Prostate gland (tissue), 2 donors: ENCODE results near the gene C10orf67. TPM values are rescaled to one million over a fixed set of nuclear protein-coding genes. Genes with fewer than 3 reads are reported as not detected.

ENCODE experiments used
- DNase-seq: peaks from one replicate; pipeline ENCODE4 v3.0.0-alpha.2; 2019; ENCODE audit warnings: low spot score
- H3K27ac ChIP-seq, 2 donors: fragments of 200-600 bp; sonication (generic); 2 replicates each; pipeline ENCODE4 v1.5.1; 2017 to 2019
- H3K27me3 ChIP-seq: fragments of 200-600 bp; sonication (generic); replicated peaks from 2 replicates; pipeline ENCODE4 v1.5.1; 2019; ENCODE audit not compliant: insufficient read depth
- H3K36me3 ChIP-seq, 2 donors: fragments of 200-600 bp; sonication (generic); 1 replicate in 1 of 2; 2 replicates in 1 of 2; pipeline versions ENCODE4 v1.5.1 to v1.8.1; 2017 to 2019
- H3K4me1 ChIP-seq: fragments of 200-600 bp; sonication (generic); replicated peaks from 2 replicates; pipeline ENCODE4 v1.5.1; 2019
- H3K4me3 ChIP-seq, 2 donors: fragments of 200-600 bp; sonication (generic); 2 replicates each; pipeline ENCODE4 v1.5.1; 2017 to 2019
- H3K9me3 ChIP-seq: fragments of 200-600 bp; sonication (generic); 2 replicates; pipeline ENCODE4 v1.5.1; 2017
- POLR2A ChIP-seq: fragments of 450-650 bp; IDR thresholded peaks from one replicate; pipeline ENCODE4 v1.6.1; 2016; ENCODE audit warnings: antibody characterized with exemption, mild to moderate bottlenecking
- POLR2AphosphoS5 ChIP-seq: sonication (generic); formaldehyde crosslinking; IDR thresholded peaks from one replicate; pipeline ENCODE4 v1.6.1; 2017; ENCODE audit warnings: antibody characterized with exemption
- WGBS: methylation state at CpG from one replicate; pipeline ENCODE4 v1.1.5; 2018; 5-methylcytosine and 5-hydroxymethylcytosine counted together
- intact Hi-C: fragments of 100-400 bp; cut with DNase I; formaldehyde crosslinking; loops from one replicate; pipeline ENCODE4 v1.14.2; 2022
- total RNA-seq, 2 donors: library from RNA; depleted of rRNA; stranded (reverse); fragments of >200 nt; gene quantifications; one replicate each; pipeline ENCODE4 v1.1.0, GENCODE V29; 2016
- TF ChIP-seq, protein P1 (sequence below), 4 experiments: fragments of 200-600 bp in 2 of 4; fragments of 450-650 bp in 2 of 4; sonication (generic) in 2 of 4; IDR thresholded peaks; 1 replicate in 3 of 4; 2 replicates in 1 of 4; pipeline ENCODE4 v1.5.1; 2016 to 2019; ENCODE audit warnings: antibody characterized with exemption in 4 of 4, mild to moderate bottlenecking in 2 of 4, moderate library complexity in 2 of 4

C10orf67 gene
- total RNA-seq, 2 donors from 2014 or later = 1.0 TPM; not detected in 1

DNA sequence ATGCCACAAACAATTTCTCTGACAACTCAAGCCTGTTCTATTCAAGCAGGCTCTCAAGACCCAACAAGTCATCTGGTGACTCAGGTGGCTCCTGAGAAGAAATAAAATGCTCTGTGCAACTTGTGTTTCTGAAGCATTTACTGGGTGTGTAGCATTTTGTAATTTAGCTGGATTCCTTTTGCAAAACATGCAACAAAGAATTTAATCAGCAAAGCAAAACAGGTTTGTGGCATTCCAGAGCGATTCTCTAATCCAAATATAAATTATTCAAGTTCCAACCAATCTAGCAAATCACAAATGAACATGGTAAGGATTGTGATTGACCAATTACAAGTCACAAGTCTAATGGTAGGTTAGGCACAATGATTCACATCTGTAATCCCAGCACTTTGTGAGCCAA lies 39.8 kb upstream of the C10orf67 start:
- no peaks in the 10 kb centered on the region for H3K4me1 ChIP-seq
- 58% methylated on average over 1 of the region's 1 CpG for WGBS
- no peaks in the 10 kb centered on the region for H3K36me3 ChIP-seq
- no peak for DNase-seq
- H3K27ac ChIP-seq = no peak overlapping the region
- TF ChIP-seq POLR2AphosphoS5 (no peak), POLR2A (no peak)
- TF ChIP-seq, protein P1, sequence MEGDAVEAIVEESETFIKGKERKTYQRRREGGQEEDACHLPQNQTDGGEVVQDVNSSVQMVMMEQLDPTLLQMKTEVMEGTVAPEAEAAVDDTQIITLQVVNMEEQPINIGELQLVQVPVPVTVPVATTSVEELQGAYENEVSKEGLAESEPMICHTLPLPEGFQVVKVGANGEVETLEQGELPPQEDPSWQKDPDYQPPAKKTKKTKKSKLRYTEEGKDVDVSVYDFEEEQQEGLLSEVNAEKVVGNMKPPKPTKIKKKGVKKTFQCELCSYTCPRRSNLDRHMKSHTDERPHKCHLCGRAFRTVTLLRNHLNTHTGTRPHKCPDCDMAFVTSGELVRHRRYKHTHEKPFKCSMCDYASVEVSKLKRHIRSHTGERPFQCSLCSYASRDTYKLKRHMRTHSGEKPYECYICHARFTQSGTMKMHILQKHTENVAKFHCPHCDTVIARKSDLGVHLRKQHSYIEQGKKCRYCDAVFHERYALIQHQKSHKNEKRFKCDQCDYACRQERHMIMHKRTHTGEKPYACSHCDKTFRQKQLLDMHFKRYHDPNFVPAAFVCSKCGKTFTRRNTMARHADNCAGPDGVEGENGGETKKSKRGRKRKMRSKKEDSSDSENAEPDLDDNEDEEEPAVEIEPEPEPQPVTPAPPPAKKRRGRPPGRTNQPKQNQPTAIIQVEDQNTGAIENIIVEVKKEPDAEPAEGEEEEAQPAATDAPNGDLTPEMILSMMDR (IDR thresholded peaks at IDR 0.05) = no peak
- H3K4me3 ChIP-seq = no peak overlapping the region
- no peaks in the 10 kb centered on the region for H3K9me3 ChIP-seq
- intact Hi-C loops = no loop called here
- H3K27me3 ChIP-seq = no peaks in the 10 kb centered on the region

GRCh38 chr10:23383637-23384036 lies 39.0 kb upstream of the C10orf67 start:
- DNase-seq = no peak
- intact Hi-C loops = no loop called here
- TF ChIP-seq POLR2AphosphoS5 (no peak), POLR2A (no peak)
- TF ChIP-seq, protein P1 (IDR thresholded peaks at IDR 0.05) = no peak
- Histone ChIP-seq H3K9me3 (no peaks in the 10 kb centered on the region), H3K36me3 (no peaks in the 10 kb centered on the region), H3K4me3 (no peak overlapping the region), H3K27ac (no peak overlapping the region), H3K27me3 (no peaks in the 10 kb centered on the region), H3K4me1 (no peaks in the 10 kb centered on the region)
- WGBS = 77% methylated on average over 2 of the region's 2 CpGs

DNA sequence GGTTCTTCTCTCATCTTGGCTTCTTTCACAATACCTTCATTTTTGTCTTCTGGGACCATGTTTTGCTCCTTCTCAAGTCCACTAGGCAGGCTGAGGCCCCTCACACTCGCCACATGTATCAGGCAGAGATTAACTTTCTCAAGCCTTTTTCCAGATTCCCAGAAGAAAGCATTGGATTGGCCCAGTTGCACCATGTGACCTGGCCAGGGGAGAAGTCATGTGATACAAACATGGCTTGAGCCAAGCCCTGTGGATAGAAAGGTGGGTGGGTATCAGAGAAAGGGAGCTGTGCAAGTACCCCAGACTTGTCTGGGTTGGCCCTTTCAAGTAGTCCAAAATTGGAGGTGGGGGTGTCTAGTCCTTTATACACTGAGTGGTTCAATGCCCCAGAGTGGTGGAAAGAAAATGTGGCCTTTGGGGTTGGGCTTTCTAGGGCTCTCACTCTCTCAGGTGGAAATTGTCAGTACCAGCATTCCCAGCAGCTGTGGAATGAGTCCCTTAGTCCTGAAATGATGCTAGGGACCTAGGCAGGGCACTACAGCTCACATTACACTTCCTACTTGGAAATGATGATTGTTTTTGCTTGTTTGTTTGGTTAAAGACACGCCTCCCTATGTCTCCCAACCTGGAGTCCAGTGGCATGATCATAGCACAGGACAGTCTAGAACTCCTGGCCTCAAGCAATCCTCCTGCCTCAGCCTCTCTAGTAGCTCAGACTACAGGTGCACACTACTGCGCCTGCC lies 36.9 kb upstream of the C10orf67 start:
- no peak overlapping the region for H3K27ac ChIP-seq
- H3K4me3 ChIP-seq = no peak overlapping the region
- no peak for DNase-seq
- 84% methylated on average over 3 of the region's 3 CpGs for WGBS
- TF ChIP-seq, protein P1 (IDR thresholded peaks at IDR 0.05) = no peak
- TF ChIP-seq POLR2A (no peak), POLR2AphosphoS5 (no peak)
- no peaks in the 10 kb centered on the region for H3K27me3 ChIP-seq
- no peaks in the 10 kb centered on the region for H3K36me3 ChIP-seq
- H3K9me3 ChIP-seq = no peaks in the 10 kb centered on the region
- intact Hi-C loops = no loop called here
- H3K4me1 ChIP-seq = no peaks in the 10 kb centered on the region

GRCh38 chr10:23379686-23380085 lies 35.1 kb upstream of the C10orf67 start:
- intact Hi-C loops = no loop called here
- no peaks in the 10 kb centered on the region for H3K27me3 ChIP-seq
- H3K36me3 ChIP-seq = no peaks in the 10 kb centered on the region
- TF ChIP-seq, protein P1 (IDR thresholded peaks at IDR 0.05) = no peak
- TF ChIP-seq POLR2AphosphoS5 (no peak), POLR2A (no peak)
- no peak for DNase-seq
- no peak overlapping the region for H3K4me3 ChIP-seq
- H3K27ac ChIP-seq = no peak overlapping the region
- 74% methylated on average over 3 of the region's 3 CpGs for WGBS
- H3K4me1 ChIP-seq = no peaks in the 10 kb centered on the region
- H3K9me3 ChIP-seq = no peaks in the 10 kb centered on the region

DNA sequence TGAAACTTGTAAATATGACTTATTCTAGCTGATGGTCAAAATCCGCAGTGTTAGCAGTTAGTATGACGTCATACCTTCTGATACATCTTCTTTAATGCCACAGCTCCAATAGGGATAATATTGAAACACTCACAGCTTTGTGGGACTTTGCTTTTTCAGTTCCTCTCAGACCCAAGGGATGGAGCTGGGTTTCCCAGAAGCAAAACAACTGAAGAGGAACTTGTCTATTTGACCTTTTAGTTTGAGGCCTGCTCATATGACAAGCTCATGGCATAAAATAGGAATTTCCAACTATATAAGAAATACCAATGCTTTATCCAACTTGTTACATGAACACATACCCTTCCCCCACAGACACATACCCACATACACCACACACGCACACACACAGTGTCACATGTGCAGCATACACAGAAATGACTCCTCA lies 31.6 kb upstream of the C10orf67 start:
- Histone ChIP-seq H3K4me1 (no peaks in the 10 kb centered on the region), H3K36me3 (no peaks in the 10 kb centered on the region), H3K27ac (no peak overlapping the region), H3K9me3 (no peaks in the 10 kb centered on the region), H3K4me3 (no peak overlapping the region), H3K27me3 (no peaks in the 10 kb centered on the region)
- intact Hi-C loops = no loop called here
- TF ChIP-seq, protein P1 (IDR thresholded peaks at IDR 0.05) = no peak
- TF ChIP-seq POLR2AphosphoS5 = no peak
- no peak for TF ChIP-seq POLR2A
- DNase-seq = no peak
- WGBS = 93% methylated on average over 3 of the region's 3 CpGs
